GM18868 (cell line): ENCODE measurements around the gene DALRD3.

Source experiments
- ATAC-seq: cut with Tn5 transposase; IDR thresholded peaks from one replicate; pipeline ENCODE4 v1.9.1; 2021; ENCODE audit warnings: mild to moderate bottlenecking, moderate library complexity; ENCODE audit not compliant: unreplicated experiment

The DALRD3 gene

DNA sequence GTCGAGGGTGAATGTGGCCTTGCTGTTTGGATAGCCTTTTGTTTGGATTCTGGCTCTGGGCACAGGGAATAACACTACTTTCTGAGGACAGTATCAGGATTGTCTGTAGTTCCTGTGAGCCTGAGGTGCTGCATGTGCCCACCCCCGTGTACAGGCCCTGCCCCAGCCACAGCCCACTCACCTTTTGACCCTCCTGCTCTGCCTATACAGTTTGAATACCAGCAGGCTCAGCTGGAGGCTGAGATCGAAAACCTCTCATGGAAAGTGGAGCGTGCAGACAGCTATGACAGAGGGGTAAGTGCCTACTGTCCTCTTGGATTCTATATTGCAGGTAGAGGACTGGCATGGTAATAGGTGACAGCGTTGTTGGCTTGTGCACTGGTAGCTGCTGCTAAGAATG is 35.7 kb downstream of the DALRD3 start:
- no peak for ATAC-seq

GRCh38 chr3:48982016-48982415 is 36.4 kb downstream of the DALRD3 start:
- no peak for ATAC-seq

GRCh38 chr3:48980295-48980694 is 38.1 kb downstream of the DALRD3 start:
- no peak for ATAC-seq

DNA sequence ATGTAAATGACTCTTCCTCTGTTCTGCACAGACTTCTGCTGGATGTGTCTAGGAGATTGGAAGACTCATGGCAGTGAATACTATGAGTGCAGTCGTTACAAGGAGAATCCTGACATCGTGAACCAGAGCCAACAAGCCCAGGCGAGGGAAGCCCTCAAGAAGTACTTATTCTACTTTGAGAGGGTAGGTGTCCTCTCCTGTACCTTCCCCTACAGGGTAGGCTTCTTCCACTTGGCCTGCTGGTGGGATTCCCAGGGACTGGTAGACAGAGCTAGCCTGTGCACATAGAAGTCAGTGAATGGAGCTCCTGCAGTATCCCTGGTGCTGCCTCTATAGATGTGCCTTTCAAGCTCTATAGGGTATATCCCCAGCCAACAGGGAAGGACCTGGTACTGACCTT is 38.9 kb downstream of the DALRD3 start:
- no peak for ATAC-seq

DNA sequence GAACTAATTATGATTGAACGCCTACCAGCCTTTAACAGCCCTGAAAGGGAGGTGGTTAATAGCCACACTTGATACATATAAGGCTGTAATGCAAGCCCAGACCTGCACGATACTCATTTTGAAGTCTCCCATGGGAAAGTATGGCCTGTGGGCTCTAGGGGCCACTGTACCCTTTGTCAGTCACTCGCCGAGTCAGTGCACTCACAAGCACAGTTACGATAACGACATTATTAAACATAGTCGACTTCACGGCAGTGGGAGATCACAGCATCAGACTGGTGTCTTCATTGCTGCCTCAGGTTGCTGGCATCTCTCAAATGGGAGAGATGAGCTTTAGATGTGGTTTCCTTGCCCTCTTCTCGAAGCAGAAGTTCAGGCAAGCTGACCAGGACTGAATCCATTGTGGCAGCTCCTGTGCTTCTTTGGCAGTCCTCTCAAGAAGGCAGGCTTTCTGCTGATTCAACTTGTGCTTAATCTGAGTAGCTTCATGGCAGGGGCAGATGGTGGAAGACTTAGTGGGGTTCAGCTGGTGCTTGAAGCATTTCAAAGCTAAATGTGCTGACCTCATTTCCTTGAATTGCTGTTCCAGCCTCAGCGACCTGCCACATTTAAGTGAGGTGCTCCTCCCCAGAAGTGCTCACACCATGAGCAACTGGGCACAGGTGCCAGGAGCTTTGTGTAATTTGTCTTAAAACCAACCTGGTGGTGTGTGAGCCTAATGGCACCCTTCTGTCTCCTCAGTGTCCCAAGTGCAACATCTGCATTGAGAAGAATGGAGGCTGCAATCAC is 44.1 kb downstream of the DALRD3 start:
- ATAC-seq: no peak

DNA sequence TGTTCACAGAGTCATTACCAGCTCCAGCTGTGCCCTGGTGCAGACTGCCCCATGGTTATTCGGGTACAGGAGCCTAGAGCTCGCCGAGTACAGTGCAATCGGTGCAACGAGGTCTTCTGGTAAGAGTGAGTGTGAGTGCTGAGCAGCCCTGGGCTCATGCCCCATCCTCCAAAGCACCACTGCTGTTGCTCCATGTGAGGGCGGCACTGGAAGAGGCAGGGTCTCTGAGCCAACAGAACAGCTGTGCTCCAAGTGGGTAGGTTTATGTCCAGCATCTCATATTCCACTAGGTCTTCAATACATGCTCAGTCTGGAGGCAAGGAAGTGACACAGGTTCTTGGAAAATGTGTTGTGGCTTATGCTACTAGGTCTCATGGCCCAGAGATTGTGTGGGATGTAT is 47.8 kb downstream of the DALRD3 start:
- ATAC-seq: no peak

- no peak for ATAC-seq
Measured at GRCh38 chr3:48966876-48967361, 51.5 kb downstream of the DALRD3 start.

DNA sequence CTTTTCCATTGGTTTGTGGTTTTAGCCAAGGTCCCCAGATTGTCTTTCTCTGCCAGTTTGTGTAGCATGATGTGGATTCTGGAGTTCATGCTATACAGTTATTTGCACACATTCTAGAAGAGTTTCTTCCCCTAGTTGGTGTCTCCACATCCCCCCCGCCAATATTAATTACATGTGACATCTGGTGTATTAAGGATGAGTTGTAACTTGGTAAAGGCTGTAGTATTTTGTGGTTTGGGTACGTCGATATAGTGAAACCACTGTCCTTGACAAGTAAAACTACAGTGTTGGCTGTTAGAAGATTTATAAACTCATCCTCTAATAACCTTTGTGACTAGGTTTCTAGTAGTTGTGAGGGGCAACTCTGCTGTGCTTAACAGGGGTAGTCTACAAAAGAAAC is 52.0 kb downstream of the DALRD3 start:
- ATAC-seq: no peak
